ENCODE data around the gene ACSS2.

GRCh38 chr20:34894723-34895122, 18.3 kb downstream of the ACSS2 start:
- no peak for TF ChIP-seq CTCF (IDR thresholded peaks at IDR 0.05)
- TF ChIP-seq EZH2 (IDR thresholded peaks at IDR 0.05; ENCODE audit: borderline replicate concordance, insufficient read depth, low read depth, low read length, poor library complexity, severe bottlenecking) = no peak

Measured in B cell (primary cell).